RPMI7951 (cell line): ENCODE data around the gene SPAG4. TPM values are rescaled to one million over a fixed set of nuclear protein-coding genes. Genes with fewer than 3 reads are reported as not detected.

Experiments used
- DNase-seq: peaks from one replicate; pipeline ENCODE4 v3.0.0-alpha.2; 2012; ENCODE audit warnings: low read depth
- total RNA-seq: library from RNA; depleted of rRNA; stranded (reverse); fragments of >200 nt; shearing (Covaris generic); gene quantifications from 2 replicates; pipeline ENCODE4 v1.2.3, GENCODE V29; 2014

SPAG4 gene
- total RNA-seq, 1 experiment from 2014 or later, result 24.9 TPM

- DNase-seq, result no peak
Measured at GRCh38 chr20:35599776-35600120, 15.9 kb upstream of the SPAG4 start.

- DNase-seq, result no peak
Measured at GRCh38 chr20:35600176-35600992, 15.2 kb upstream of the SPAG4 start.

GRCh38 chr20:35600993-35601973 lies 14.3 kb upstream of the SPAG4 start:
- peak; percentile 75 for DNase-seq

GRCh38 chr20:35601990-35602389 lies 13.6 kb upstream of the SPAG4 start:
- no peak for DNase-seq

GRCh38 chr20:35602851-35603495 lies 12.7 kb upstream of the SPAG4 start:
- DNase-seq, result no peak

- no peak for DNase-seq
Measured at GRCh38 chr20:35603695-35604448, 11.8 kb upstream of the SPAG4 start.

- DNase-seq, result no peak
Measured at GRCh38 chr20:35604449-35604747, 11.2 kb upstream of the SPAG4 start.

- DNase-seq, result no peak
Measured at GRCh38 chr20:35606127-35606526, 9.5 kb upstream of the SPAG4 start.

GRCh38 chr20:35607003-35607735 lies 8.5 kb upstream of the SPAG4 start:
- DNase-seq, result no peak

- no peak for DNase-seq
Measured at GRCh38 chr20:35610833-35611427, 4.7 kb upstream of the SPAG4 start.

- DNase-seq, result no peak
Measured at GRCh38 chr20:35611482-35611881, 4.1 kb upstream of the SPAG4 start.

- peak; percentile 100 for DNase-seq
Measured at GRCh38 chr20:35616465-35617396, 1.1 kb downstream of the SPAG4 start.

- DNase-seq, result peak; percentile 90
Measured at GRCh38 chr20:35617397-35618262, 2.0 kb downstream of the SPAG4 start.

GRCh38 chr20:35618263-35619131 lies 2.9 kb downstream of the SPAG4 start:
- DNase-seq, result peak; percentile 37

- DNase-seq, result peak; percentile 92
Measured at GRCh38 chr20:35619196-35620095, 3.8 kb downstream of the SPAG4 start.

- no peak for DNase-seq
Measured at GRCh38 chr20:35620818-35621559, 5.4 kb downstream of the SPAG4 start.
